Naive B cell (primary cell): ENCODE data around the gene DIP2B. TPM values are rescaled to one million over a fixed set of nuclear protein-coding genes. Genes with fewer than 3 reads are reported as not detected.

Source experiments
- ATAC-seq, 2 donors: fragments of 150-1000 bp; cut with Tn5 transposase; 2 replicates each; pipeline ENCODE4 v1.10.0; 2021; ENCODE audit warnings: low read depth in 2 of 2, mild to moderate bottlenecking in 2 of 2, moderate library complexity in 2 of 2
- DNase-seq: peaks from one replicate; pipeline ENCODE4 v3.0.0; 2022
- H3K27ac Mint-ChIP-seq, 6 donors: one replicate each; pipeline ENCODE4 v1.8.0; 2020 to 2022; ENCODE audit warnings: mild to moderate bottlenecking in 6 of 6, mixed read lengths in 6 of 6, moderate library complexity in 5 of 6, inconsistent platforms in 2 of 6
- H3K27me3 Mint-ChIP-seq, 3 donors: one replicate each; pipeline ENCODE4 v1.8.0; 2021 to 2022; ENCODE audit warnings: mixed read lengths in 3 of 3, mild to moderate bottlenecking in 1 of 3
- H3K36me3 Mint-ChIP-seq, 2 donors: one replicate each; pipeline ENCODE4 v1.8.0; 2020 to 2022; ENCODE audit warnings: mixed read lengths in 2 of 2, inconsistent platforms in 1 of 2, mild to moderate bottlenecking in 1 of 2
- H3K4me1 Mint-ChIP-seq, 3 donors: one replicate each; pipeline ENCODE4 v1.8.0; 2020 to 2022; ENCODE audit warnings: mixed read lengths in 3 of 3, inconsistent platforms in 1 of 3, mild to moderate bottlenecking in 1 of 3, moderate library complexity in 1 of 3
- H3K4me3 Mint-ChIP-seq, 8 donors: one replicate each; pipeline ENCODE4 v1.8.0; 2020 to 2022; ENCODE audit warnings: mild to moderate bottlenecking in 8 of 8, mixed read lengths in 8 of 8, moderate library complexity in 8 of 8, inconsistent platforms in 2 of 8
- H3K9me3 Mint-ChIP-seq, 7 donors: one replicate each; pipeline ENCODE4 v1.8.0; 2020 to 2022; ENCODE audit warnings: mixed read lengths in 7 of 7, mild to moderate bottlenecking in 5 of 7, inconsistent platforms in 2 of 7, moderate library complexity in 1 of 7
- polyA plus RNA-seq, 6 donors: library from polyadenylated mRNA; unstranded; fragments of 300-500 nt; fragmentation: Illumina TruSeq; gene quantifications; one replicate each; pipeline ENCODE4 v1.2.3, GENCODE V29; 2021; ENCODE audit warnings: low read depth in 6 of 6

Gene DIP2B
- polyA plus RNA-seq, 6 donors from 2014 or later, result 13.4 to 26.7 (median 18.1) TPM

DNA sequence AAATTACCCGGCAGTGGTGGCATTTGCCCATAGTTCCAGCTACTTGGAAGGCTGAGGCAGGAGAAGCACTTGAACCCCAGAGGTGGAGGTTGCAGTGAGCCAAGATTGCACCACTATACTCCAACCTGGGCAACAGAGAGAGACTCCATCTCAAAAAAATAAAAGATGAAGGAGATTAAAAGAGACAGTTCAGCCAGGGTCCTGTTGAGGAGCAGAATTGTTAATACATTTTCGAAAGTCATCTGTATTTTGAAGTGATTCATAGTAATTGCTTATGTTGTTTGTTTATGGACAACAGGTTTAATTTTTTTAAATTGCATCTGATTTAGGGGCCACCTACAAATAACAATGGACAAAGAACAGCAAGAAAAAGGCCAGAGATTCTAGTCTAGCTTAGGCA is 112.9 kb downstream of the DIP2B start:
- no peaks in the 10 kb centered on the region for H3K9me3 Mint-ChIP-seq
- DNase-seq, result no peak
- peaks cover 39 to 51% (median 49%) of the 10 kb centered on the region in 3 donors for H3K4me1 Mint-ChIP-seq
- H3K27ac Mint-ChIP-seq, result peak overlapping the region in 1 of 6 donors; percentile 51
- H3K36me3 Mint-ChIP-seq, result no peaks in the 10 kb centered on the region
- ATAC-seq, result no peak
- no peaks in the 10 kb centered on the region for H3K27me3 Mint-ChIP-seq
- H3K4me3 Mint-ChIP-seq, result peak overlapping the region in 1 of 8 donors; percentile 69

DNA sequence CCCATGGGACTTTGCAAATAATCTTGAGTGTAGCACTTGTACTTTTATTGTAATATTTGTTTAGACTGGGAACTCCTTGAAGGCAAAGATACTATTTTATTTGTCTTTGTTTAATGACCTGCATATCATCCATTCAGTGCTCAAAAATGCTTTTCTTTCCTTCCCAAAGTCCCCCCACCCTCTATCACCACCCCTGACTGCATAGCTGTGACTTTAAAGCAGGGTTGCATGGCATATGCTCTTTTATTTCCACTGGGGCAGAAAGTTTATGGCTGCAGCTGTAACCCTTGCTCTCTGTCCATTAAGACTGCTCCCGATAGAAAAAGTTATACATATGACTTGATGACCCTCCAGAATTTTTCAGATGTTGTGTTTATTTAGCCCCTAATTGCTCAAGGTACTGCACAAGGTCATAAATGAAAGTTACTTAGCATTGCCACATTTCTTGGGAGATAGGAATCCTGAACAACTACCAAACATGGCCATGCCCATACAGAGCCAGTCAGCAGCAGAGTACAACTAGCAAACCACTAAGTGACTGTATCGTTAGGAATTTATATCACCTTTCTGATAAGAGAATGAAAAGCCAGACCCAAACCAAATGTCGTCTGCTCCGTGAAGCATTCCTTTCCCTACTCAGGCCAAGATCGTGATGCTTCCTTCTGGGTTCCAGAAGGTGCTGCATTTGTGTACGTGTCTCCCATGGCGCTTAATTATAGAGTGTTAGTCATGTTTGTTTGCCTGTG is 114.3 kb downstream of the DIP2B start:
- DNase-seq (no peak), ATAC-seq (no peak)
- Mint-ChIP-seq H3K36me3 (no peaks in the 10 kb centered on the region), H3K4me1 (peaks cover 44 to 64% (median 62%) of the 10 kb centered on the region in 3 donors), H3K27me3 (no peaks in the 10 kb centered on the region), H3K9me3 (no peaks in the 10 kb centered on the region), H3K27ac (peak overlapping the region in 2 of 6 donors; percentile 60 to 86), H3K4me3 (peak overlapping the region in 1 of 8 donors; percentile 15)

DNA sequence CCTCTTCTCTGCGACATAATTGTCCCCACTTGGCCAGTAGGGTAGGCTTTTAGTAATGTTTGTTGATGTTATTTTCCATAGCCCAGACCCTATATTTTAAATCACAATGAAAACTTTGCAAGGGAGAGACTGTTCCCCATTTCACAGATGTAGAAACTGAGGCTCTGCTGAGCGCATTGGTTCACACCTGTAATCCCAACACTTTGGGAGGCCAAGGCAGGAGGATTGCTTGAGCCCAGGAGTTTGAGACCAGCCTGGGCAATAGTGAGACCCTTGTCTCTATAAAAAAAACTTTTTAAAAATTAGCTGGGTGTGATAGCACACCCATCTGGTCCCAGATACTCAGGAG is 114.8 kb downstream of the DIP2B start:
- Mint-ChIP-seq H3K9me3 (no peaks in the 10 kb centered on the region), H3K4me1 (peaks cover 49 to 69% (median 67%) of the 10 kb centered on the region in 3 donors), H3K36me3 (no peaks in the 10 kb centered on the region), H3K27me3 (no peaks in the 10 kb centered on the region), H3K4me3 (no peak overlapping the region), H3K27ac (peak overlapping the region in 2 of 6 donors; percentile 12 to 86)
- DNase-seq (no peak), ATAC-seq (no peak)

DNA sequence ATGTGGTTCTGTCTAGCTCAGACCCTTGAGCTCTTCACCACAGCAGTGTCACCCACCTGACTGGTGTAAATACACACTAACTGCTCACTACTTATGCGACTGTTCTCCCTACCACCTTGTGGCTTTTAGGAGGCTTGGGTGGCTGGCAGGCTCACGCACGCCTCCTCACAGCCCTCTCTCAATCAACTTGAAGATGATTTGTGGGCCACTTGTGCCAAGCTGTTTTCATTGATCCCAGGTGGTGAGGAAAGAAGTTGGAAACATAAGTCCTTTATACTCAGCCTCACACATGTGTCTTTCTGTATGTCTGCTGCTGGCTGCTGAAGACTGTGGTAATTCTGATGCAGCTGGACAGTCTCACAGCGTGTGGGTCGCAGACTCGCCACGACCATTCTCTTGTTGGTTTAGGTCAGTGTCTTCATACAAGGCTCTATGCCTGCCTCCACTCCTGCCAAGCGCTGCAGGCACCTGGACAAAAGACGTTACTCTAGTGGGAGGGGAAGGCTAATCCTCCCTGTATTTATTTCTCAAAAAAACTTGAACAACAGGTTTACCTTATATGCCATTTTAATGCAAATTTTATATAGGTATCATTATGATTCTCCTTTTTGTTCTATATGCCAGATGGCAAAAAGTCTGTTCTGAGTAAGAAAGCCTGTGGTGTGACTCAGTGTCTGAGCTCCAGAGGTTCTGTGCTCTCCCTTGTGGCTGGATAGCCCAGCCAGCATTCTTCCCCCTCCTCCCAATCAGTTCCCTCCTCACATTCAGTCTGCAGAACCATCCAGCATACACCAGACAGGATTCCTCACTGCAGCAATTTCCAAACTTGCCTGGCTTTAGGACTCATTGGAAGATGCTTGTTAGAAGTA is 115.6 kb downstream of the DIP2B start:
- ATAC-seq (no peak), DNase-seq (no peak)
- Mint-ChIP-seq H3K27ac (peak overlapping the region; percentile 16 to 86 (median 62)), H3K27me3 (no peaks in the 10 kb centered on the region), H3K4me1 (peaks cover 57 to 77% (median 75%) of the 10 kb centered on the region in 3 donors), H3K4me3 (peak overlapping the region in 2 of 8 donors; percentile 23 to 39), H3K9me3 (no peaks in the 10 kb centered on the region), H3K36me3 (no peaks in the 10 kb centered on the region)

DNA sequence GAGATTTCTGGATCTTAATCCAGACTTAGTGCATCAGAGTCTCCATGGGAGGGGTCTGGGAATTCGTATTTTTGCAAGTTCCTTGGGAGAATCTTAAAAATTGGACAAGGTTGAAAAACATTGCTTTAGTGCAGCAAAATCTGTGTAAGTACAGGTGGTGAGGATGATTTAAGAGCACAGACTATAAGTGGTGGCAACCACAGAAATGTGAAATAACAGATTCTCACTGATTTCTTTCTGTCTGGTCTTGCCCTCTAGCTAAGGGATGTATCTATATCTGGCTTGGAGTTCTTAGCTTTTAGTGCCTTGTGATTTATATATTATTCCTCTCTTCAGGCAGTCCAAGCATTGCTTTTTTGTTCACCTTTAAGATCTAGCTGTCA is 116.2 kb downstream of the DIP2B start:
- Mint-ChIP-seq H3K4me3 (no peak overlapping the region), H3K9me3 (no peaks in the 10 kb centered on the region), H3K36me3 (no peaks in the 10 kb centered on the region), H3K27ac (peak overlapping the region in 5 of 6 donors; percentile 19 to 78 (median 69)), H3K27me3 (no peaks in the 10 kb centered on the region), H3K4me1 (peaks cover 54 to 80% (median 76%) of the 10 kb centered on the region in 3 donors)
- ATAC-seq (no peak), DNase-seq (no peak)

DNA sequence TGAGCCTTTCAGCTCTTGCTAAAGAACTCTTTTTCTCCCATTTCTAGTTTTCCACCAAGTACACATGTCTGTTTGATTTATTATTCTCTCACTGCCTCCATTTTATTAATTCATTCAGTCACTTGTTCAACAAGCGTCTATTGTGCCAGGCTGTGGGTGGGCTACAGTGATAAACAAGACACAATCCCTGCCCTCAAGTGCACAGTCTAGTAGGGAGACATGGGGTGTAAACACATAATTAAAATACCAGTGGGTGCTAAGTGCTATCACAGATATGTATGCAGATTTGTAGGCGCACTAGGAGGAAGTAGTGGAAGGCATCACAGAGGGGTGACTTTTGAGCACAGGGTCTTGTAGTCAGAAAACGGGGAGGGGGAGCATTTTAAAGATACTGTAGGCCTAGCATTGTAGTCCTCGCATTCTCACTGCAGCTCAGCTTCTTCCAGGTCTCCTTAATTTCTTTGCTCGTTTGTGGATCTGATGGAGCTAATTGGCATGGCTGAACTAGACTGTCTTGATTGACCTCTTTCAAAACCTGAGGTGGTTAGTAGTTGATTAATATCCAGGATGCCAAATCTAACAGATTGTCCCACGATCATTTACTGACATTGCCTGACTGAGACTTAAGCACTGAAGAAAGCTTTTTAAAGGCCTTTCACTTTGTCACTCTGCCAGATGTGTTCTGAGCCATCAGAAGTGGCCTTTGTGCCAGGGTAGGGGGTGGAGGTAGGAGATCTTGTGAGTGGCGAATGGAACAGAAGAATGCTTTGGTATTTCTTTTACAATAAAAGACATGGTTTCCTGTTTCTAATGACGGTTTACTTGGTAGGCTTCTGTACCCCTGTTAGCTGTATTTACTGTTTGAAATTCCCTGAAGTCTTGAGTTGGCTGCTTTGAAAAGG is 116.9 kb downstream of the DIP2B start:
- Mint-ChIP-seq H3K4me3 (peak overlapping the region in 4 of 8 donors; percentile 1 to 50 (median 26)), H3K27ac (peak overlapping the region; percentile 29 to 89 (median 76)), H3K4me1 (peaks cover 56 to 81% (median 77%) of the 10 kb centered on the region in 3 donors), H3K9me3 (no peaks in the 10 kb centered on the region), H3K27me3 (no peaks in the 10 kb centered on the region), H3K36me3 (no peaks in the 10 kb centered on the region)
- peak in 1 of 2 donors; percentile 45 for ATAC-seq
- DNase-seq, result no peak

DNA sequence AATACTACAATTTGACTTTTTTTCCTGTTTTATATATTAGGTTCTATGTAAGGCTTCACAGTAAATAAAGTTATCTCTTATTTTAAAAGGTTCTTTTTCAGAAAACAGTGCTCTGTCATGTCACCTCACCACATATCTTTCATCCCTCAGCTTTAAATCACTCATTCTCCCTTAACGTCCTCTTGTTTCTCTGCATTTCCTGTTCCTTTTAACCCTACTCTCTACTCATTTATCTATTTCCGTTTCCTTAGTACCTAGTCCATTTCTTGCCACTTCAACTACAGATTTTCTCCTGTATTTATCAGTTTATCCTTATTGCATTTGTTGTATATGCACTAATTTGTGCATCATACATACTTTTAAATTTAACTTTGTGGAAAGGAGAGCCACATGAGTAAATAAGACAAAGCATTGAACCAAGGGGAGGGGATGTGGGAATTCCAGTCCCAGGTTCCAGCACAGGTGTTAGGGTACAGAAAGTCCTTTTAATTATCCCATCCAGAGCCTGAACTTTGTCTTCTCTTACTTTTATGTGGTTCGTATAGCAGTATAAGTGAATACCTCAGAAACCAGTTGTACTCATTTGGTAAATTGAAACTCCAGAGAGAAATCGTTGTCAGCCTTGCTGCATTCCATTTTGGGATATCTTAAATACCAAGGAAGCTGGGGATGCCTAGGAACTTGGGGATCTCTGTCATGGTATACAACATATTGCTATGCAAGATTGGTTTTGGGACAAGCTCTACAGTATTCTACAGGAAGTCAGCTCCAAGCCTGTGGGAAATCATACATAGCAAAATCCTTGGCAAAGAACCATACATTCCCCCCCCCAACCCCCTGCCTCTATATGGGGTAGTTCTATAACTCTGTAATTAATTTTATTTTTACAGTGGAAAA is 120.5 kb downstream of the DIP2B start:
- Mint-ChIP-seq H3K4me1 (peaks cover 51 to 75% (median 55%) of the 10 kb centered on the region in 3 donors), H3K27me3 (no peaks in the 10 kb centered on the region)

DNA sequence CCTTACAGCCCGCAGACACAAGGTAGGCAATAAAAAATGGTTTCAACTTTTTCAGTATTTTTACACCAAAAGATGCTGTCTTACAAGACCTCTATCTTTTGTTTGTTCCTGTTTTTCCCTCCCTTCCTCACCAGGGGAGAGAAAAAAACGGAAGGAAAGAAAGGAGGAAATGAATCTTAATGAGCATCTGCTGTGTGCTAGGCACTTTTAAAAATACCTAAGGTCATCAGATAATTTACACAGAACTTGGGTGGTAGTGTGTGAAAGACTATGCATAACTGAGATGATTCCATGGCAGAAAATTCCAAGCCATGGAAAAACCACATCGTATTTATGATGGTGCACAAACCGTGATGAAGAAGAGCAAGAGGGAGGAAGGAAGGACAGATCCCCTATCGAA is 121.2 kb downstream of the DIP2B start:
- H3K4me1 Mint-ChIP-seq, result peaks cover 43 to 69% (median 47%) of the 10 kb centered on the region in 3 donors
- H3K4me3 Mint-ChIP-seq, result peak overlapping the region in 6 of 8 donors; percentile 4 to 76 (median 43)
- H3K36me3 Mint-ChIP-seq, result peaks cover 0 to 34% of the 10 kb centered on the region in 2 donors

More for the DNA sequence above, 120.5 kb downstream of the DIP2B start:
- ATAC-seq (no peak), DNase-seq (no peak)
- Mint-ChIP-seq H3K9me3 (peaks cover 0 to 1% (median 0%) of the 10 kb centered on the region in 7 donors), H3K27ac (peak overlapping the region in 5 of 6 donors; percentile 9 to 94 (median 57)), H3K36me3 (peaks cover 0 to 27% of the 10 kb centered on the region in 2 donors), H3K4me3 (peak overlapping the region in 6 of 8 donors; percentile 13 to 76 (median 33))

DNA sequence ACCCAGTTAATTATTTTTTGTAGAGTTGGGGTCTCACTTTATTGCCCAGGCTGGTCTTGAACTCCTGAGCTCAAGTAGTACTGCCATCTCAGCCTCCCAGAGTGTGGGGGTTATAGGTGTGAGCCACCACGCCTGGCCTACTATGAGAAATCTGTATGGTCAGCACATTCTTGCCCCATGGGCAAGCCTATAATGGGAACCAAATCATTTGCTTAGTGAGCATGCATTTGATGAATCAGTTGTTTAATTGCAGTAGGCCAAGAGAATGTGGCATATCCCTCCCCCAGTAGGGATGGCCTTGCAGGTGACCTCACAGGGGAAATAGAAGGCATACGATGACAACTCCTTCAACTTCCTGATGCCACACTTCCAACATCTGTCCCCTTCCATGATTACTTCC is 122.7 kb downstream of the DIP2B start:
- no peak overlapping the region for H3K4me3 Mint-ChIP-seq
- H3K27me3 Mint-ChIP-seq, result no peaks in the 10 kb centered on the region
- no peak for DNase-seq
- H3K36me3 Mint-ChIP-seq, result peaks cover 0 to 37% of the 10 kb centered on the region in 2 donors
- H3K4me1 Mint-ChIP-seq, result peaks cover 33 to 54% (median 37%) of the 10 kb centered on the region in 3 donors
- H3K9me3 Mint-ChIP-seq, result peaks cover 0 to 2% (median 0%) of the 10 kb centered on the region in 7 donors
- no peak for ATAC-seq
- H3K27ac Mint-ChIP-seq, result peak overlapping the region in 1 of 6 donors; percentile 53

More for the DNA sequence above, 121.2 kb downstream of the DIP2B start:
- Mint-ChIP-seq H3K9me3 (peaks cover 0 to 2% (median 0%) of the 10 kb centered on the region in 7 donors), H3K27me3 (no peaks in the 10 kb centered on the region), H3K27ac (peak overlapping the region in 5 of 6 donors; percentile 9 to 48 (median 23))
- ATAC-seq (peak; percentile 59 to 80), DNase-seq (peak; percentile 27)

DNA sequence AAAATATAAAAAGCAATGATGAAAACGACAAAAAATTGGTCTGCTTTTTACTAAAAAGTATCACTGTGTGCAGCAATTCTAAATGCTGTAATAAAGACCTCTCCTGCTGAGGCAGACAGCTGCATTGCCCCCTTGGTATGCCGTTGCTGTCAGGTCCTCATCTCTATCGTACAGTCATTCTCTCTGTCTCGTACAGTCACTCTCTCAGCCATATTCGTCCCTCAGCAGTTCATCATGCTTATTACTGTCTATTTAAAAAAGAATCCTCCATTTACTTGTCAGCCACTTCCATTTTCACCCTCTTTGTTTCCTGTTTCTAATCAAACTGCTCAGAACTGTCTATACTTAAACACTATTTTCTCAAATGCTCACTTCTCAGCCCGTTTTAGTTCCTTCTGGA is 123.6 kb downstream of the DIP2B start:
- no peak for DNase-seq
- no peak for ATAC-seq
- H3K9me3 Mint-ChIP-seq, result peaks cover 0 to 2% (median 0%) of the 10 kb centered on the region in 7 donors
- peaks cover 37 to 52% (median 38%) of the 10 kb centered on the region in 3 donors for H3K4me1 Mint-ChIP-seq
- no peaks in the 10 kb centered on the region for H3K27me3 Mint-ChIP-seq
- peaks cover 6 to 37% of the 10 kb centered on the region in 2 donors for H3K36me3 Mint-ChIP-seq
- H3K27ac Mint-ChIP-seq, result peak overlapping the region in 1 of 6 donors; percentile 8
- H3K4me3 Mint-ChIP-seq, result no peak overlapping the region

DNA sequence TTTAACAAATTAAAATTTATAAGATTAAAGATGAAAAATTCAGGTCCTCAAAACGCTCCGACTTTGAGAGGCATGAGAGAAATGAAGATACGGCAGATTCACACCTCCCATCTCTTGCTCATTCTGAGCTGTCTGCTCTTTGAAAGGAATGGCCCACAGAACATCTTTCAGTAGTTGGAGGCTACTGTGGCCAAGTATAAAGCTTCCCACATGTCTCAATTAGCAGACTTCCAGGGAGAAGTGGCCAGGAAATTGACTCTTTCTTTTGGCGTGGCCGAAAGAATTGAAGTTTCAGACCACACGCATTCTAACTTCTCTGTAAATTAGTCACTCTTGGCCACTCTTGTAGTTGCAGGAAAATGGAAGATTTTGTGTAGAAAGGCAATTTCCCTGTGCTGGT is 129.2 kb downstream of the DIP2B start:
- Mint-ChIP-seq H3K4me3 (no peak overlapping the region), H3K27me3 (no peaks in the 10 kb centered on the region), H3K36me3 (peaks cover 6 to 23% of the 10 kb centered on the region in 2 donors)

DNA sequence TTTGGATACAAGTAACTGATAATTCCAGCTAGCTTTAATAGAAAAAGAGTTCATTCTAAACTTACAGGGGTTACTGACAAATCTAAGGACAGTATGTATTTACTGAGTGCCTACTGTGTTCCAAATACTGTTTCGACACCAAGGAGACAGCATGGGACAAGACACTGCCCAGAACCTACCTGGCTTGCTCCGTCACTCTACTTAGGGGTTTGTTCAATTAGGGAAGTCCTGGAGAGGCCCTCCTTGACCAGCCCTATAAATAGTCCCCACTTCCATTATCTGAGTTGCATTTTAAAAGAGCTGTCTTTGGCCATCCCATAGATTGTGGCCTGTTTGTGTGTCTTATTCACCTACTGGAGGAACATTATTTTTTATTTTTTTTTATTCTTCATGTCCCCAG is 129.6 kb downstream of the DIP2B start:
- peaks cover 33 to 39% (median 39%) of the 10 kb centered on the region in 3 donors for H3K4me1 Mint-ChIP-seq
- ATAC-seq (no peak), DNase-seq (no peak)
- H3K9me3 Mint-ChIP-seq, result peaks cover 0 to 2% (median 0%) of the 10 kb centered on the region in 7 donors
- H3K27ac Mint-ChIP-seq, result peak overlapping the region in 4 of 6 donors; percentile 21 to 79 (median 38)
- H3K4me3 Mint-ChIP-seq, result peak overlapping the region in 1 of 8 donors; percentile 19
- no peaks in the 10 kb centered on the region for H3K27me3 Mint-ChIP-seq
- H3K36me3 Mint-ChIP-seq, result peaks cover 6 to 19% of the 10 kb centered on the region in 2 donors

More for the DNA sequence above, 129.2 kb downstream of the DIP2B start:
- H3K27ac Mint-ChIP-seq, result peak overlapping the region in 3 of 6 donors; percentile 21 to 79 (median 25)
- peaks cover 33 to 36% (median 35%) of the 10 kb centered on the region in 3 donors for H3K4me1 Mint-ChIP-seq
- ATAC-seq (no peak), DNase-seq (no peak)
- peaks cover 0 to 2% (median 0%) of the 10 kb centered on the region in 7 donors for H3K9me3 Mint-ChIP-seq
